Mesendoderm (in vitro differentiated cells): Measurements from ENCODE around the gene PDE6H.

Source experiments
- DNase-seq: peaks from one replicate; pipeline ENCODE4 v3.0.0; 2013
- H2AK5ac ChIP-seq: 2 replicates; pipeline ENCODE4 v1.6.1; 2013; ENCODE audit warnings: low read length, inconsistent platforms
- H2BK120ac ChIP-seq: 2 replicates; pipeline ENCODE4 v1.6.1; 2013; ENCODE audit warnings: low read depth, mild to moderate bottlenecking, low read length, moderate library complexity, mixed read lengths
- H2BK15ac ChIP-seq: replicated peaks from 2 replicates; pipeline ENCODE4 v1.6.1; 2013; ENCODE audit warnings: low read depth, mild to moderate bottlenecking, moderate library complexity
- H2BK5ac ChIP-seq: 2 replicates; pipeline ENCODE4 v1.6.1; 2013; ENCODE audit warnings: low read length, inconsistent platforms
- H3K18ac ChIP-seq: 2 replicates; pipeline ENCODE4 v1.6.1; 2013; ENCODE audit warnings: mild to moderate bottlenecking, low read length, mixed read lengths
- H3K23ac ChIP-seq: one replicate; pipeline ENCODE4 v1.6.1; 2013; ENCODE audit warnings: low read length
- H3K27ac ChIP-seq: 2 replicates; pipeline ENCODE4 v1.5.1; 2013; ENCODE audit warnings: low read depth, mild to moderate bottlenecking, inconsistent platforms, low read length, moderate library complexity
- H3K27me3 ChIP-seq: 2 replicates; pipeline ENCODE4 v1.6.1; 2013; ENCODE audit warnings: low read length, control low read depth, mild to moderate bottlenecking, inconsistent platforms; ENCODE audit not compliant: insufficient read depth, poor library complexity
- H3K36me3 ChIP-seq: 2 replicates; pipeline ENCODE4 v1.6.1; 2013; ENCODE audit warnings: low read length, inconsistent platforms; ENCODE audit not compliant: control insufficient read depth, insufficient read depth
- H3K4ac ChIP-seq: one replicate; pipeline ENCODE4 v1.6.1; 2013; ENCODE audit warnings: low read depth, mild to moderate bottlenecking, low read length, moderate library complexity
- H3K4me1 ChIP-seq: 2 replicates; pipeline ENCODE4 v1.6.1; 2013; ENCODE audit warnings: low read depth, low read length, inconsistent platforms; ENCODE audit not compliant: control insufficient read depth
- H3K4me2 ChIP-seq: 2 replicates; pipeline ENCODE4 v1.6.1; 2013; ENCODE audit warnings: low read length
- H3K4me3 ChIP-seq: 2 replicates; pipeline ENCODE4 v1.5.1; 2013; ENCODE audit warnings: mild to moderate bottlenecking, low read length
- H3K56ac ChIP-seq: one replicate; pipeline ENCODE4 v1.6.1; 2013; ENCODE audit warnings: low read length
- H3K79me1 ChIP-seq: 2 replicates; pipeline ENCODE4 v1.6.1; 2013; ENCODE audit warnings: low read length, inconsistent platforms
- H3K79me2 ChIP-seq: 2 replicates; pipeline ENCODE4 v1.6.1; 2013; ENCODE audit warnings: mild to moderate bottlenecking, low read length; ENCODE audit not compliant: control insufficient read depth, insufficient read depth
- H3K9ac ChIP-seq: 2 replicates; pipeline ENCODE4 v1.6.1; 2013; ENCODE audit warnings: low read length, inconsistent platforms
- H4K5ac ChIP-seq: one replicate; pipeline ENCODE4 v1.6.1; 2013; ENCODE audit warnings: low read length
- H4K8ac ChIP-seq: one replicate; pipeline ENCODE4 v1.6.1; 2013; ENCODE audit warnings: low read depth, mild to moderate bottlenecking, control low read depth, low read length, moderate library complexity
- WGBS: extraction: QIAGEN DNeasy Blood & Tissue Kit; methylation state at CpG from one replicate; pipeline ENCODE4 v1.1.7; 2013; ENCODE audit warnings: low lambda C conversion rate, missing lambda C conversion rate; ENCODE audit not compliant: insufficient coverage; ENCODE audit errors: extremely low coverage; 5-methylcytosine and 5-hydroxymethylcytosine counted together

The PDE6H gene

DNA sequence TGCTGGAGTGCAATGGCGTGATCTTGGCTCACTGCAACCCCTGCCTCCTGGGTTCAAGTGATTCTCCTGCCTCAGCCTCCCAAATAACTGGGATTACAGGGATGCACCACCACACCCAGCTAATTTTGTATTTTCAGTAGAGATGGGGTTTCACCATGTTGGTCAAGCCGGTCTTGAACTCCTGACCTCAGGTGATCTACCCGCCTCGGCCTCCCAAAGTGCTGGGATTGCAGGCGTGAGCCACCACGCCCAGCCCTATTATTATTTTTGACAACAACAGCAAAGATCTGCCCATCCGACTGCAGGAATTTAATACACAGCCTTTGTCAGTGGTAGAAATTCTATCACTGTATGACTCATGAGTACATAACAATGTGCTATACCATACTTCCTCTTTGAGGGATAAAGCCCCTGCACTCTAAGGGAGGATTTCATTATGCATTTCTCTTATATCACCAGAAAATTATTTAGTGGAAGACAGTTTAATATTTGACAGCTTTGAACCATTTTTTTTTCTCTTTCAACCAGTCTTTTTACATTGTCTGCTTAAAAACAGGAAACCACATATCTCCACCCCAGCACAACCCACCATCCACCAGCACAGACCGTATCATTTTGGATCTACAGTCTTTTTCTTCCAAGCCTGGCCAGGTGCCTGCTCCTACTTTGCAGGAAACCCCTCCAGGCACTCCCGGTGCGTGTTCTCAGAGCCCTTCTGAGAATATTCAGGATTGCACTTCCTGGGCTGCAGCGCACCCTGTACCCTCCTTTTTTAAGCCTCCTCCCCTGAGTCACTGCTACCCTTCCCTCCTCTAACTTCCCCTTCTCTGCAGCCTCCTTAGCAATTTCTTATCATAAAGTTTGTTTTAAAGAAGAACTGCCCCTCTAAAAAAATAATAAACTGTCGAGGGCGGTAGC, 12.0 kb upstream of the PDE6H start:
- H3K4me2 ChIP-seq, result no peak overlapping the region
- H4K5ac ChIP-seq, result no peak overlapping the region
- H2BK15ac ChIP-seq, result no peak overlapping the region
- no peak overlapping the region for H2BK120ac ChIP-seq
- H3K18ac ChIP-seq, result no peak overlapping the region
- no peaks in the 10 kb centered on the region for H3K36me3 ChIP-seq
- peak overlapping the region; percentile 42 for H3K27ac ChIP-seq
- H3K79me1 ChIP-seq, result no peaks in the 10 kb centered on the region
- no peak overlapping the region for H3K9ac ChIP-seq
- no peak overlapping the region for H4K8ac ChIP-seq
- no peaks in the 10 kb centered on the region for H3K79me2 ChIP-seq
- no peak overlapping the region for H2AK5ac ChIP-seq
- no peak overlapping the region for H3K56ac ChIP-seq
- no peak for DNase-seq
- H3K4me1 ChIP-seq, result no peaks in the 10 kb centered on the region
- no peak overlapping the region for H2BK5ac ChIP-seq
- no CpG with 5 or more reads among the region's 13 CpGs for WGBS
- H3K23ac ChIP-seq, result no peak overlapping the region
- no peaks in the 10 kb centered on the region for H3K27me3 ChIP-seq
- H3K4ac ChIP-seq, result no peak overlapping the region
- no peak overlapping the region for H3K4me3 ChIP-seq

GRCh38 chr12:14961466-14962152, 11.2 kb upstream of the PDE6H start, which contains the start of gene ARHGDIB:
ARHGDIB (minus strand) TSS chr12:14961601; CDS start chr12:14950712, 10,889 bp downstream.
- Histone ChIP-seq H2BK5ac (no peak within 1 kb of the TSS), H3K18ac (no peak within 1 kb of the TSS), H2BK15ac (no peak within 1 kb of the TSS), H3K9ac (no peak within 1 kb of the TSS), H3K4ac (no peak within 1 kb of the TSS), H3K23ac (no peak within 1 kb of the TSS), H3K4me3 (no peak within 1 kb of the TSS), H3K79me2 (no peaks in the 10 kb centered on the region), H3K4me1 (no peaks in the 10 kb centered on the region), H3K79me1 (no peaks in the 10 kb centered on the region), H3K4me2 (no peak within 1 kb of the TSS), H2AK5ac (no peak within 1 kb of the TSS), H4K8ac (no peak within 1 kb of the TSS), H2BK120ac (no peak within 1 kb of the TSS), H3K36me3 (no peaks in the 10 kb centered on the region), H4K5ac (no peak within 1 kb of the TSS), H3K56ac (no peak within 1 kb of the TSS), H3K27ac (peak within 1 kb of the TSS; percentile 42), H3K27me3 (no peaks in the 10 kb centered on the region)
- no CpG with 5 or more reads among the region's 14 CpGs for WGBS
- DNase-seq, result no peak

DNA sequence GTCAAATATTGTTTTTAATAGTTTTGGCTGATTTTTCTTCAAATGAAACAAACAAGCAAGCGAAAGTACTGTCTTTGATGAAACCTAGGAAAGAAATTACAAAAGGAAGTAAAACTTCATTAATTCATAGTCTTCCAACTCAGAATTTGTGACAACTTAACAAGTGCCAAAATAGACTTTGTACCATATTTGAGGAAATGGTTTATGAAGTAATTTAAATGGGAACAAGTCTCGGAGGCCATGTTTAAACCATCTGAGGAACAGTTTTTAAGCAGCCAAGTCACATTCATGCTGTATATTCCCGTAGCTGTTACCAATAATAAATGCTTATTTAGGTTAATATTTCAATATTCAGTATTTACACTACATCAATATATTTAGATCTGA, 10.7 kb upstream of the PDE6H start:
- no peaks in the 10 kb centered on the region for H3K27me3 ChIP-seq
- no peaks in the 10 kb centered on the region for H3K79me1 ChIP-seq
- no peak overlapping the region for H2BK5ac ChIP-seq
- no peak overlapping the region for H3K9ac ChIP-seq
- no peak overlapping the region for H4K5ac ChIP-seq
- WGBS, result no CpG with 5 or more reads among the region's 3 CpGs
- H3K18ac ChIP-seq, result no peak overlapping the region
- no peak overlapping the region for H3K4me2 ChIP-seq
- H2BK15ac ChIP-seq, result no peak overlapping the region
- H2AK5ac ChIP-seq, result no peak overlapping the region
- no peak overlapping the region for H3K4me3 ChIP-seq
- H4K8ac ChIP-seq, result no peak overlapping the region
- no peak overlapping the region for H3K27ac ChIP-seq
- no peak overlapping the region for H3K4ac ChIP-seq
- no peaks in the 10 kb centered on the region for H3K4me1 ChIP-seq
- no peak overlapping the region for H3K23ac ChIP-seq
- DNase-seq, result no peak
- no peaks in the 10 kb centered on the region for H3K36me3 ChIP-seq
- H2BK120ac ChIP-seq, result no peak overlapping the region
- H3K56ac ChIP-seq, result no peak overlapping the region
- no peaks in the 10 kb centered on the region for H3K79me2 ChIP-seq

DNA sequence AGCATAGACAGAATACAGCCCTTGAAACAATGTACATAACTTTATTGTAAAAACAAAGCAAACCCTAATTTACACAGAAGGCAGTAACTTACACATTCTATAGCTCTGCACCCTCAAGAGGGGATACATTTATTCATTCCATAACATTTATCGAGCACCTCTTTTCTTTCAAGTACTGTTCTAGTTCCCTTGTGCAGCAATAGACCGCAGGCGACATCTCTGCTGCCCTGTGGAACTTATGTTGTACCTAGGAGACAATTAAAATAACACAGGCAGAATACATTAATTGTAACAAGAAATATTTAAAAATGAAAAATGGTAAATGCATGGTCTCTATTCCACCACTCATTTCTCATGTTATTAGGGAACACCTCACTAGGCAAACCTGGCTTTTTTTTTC, 10.0 kb upstream of the PDE6H start:
- Histone ChIP-seq H4K5ac (no peak overlapping the region), H3K27ac (no peak overlapping the region), H3K27me3 (no peaks in the 10 kb centered on the region), H2BK120ac (no peak overlapping the region), H3K4me1 (no peaks in the 10 kb centered on the region), H3K79me2 (no peaks in the 10 kb centered on the region), H3K4ac (no peak overlapping the region), H3K18ac (no peak overlapping the region), H4K8ac (no peak overlapping the region), H2BK15ac (no peak overlapping the region), H3K36me3 (no peaks in the 10 kb centered on the region), H3K79me1 (no peaks in the 10 kb centered on the region), H3K23ac (no peak overlapping the region), H3K4me3 (no peak overlapping the region), H3K9ac (no peak overlapping the region), H3K4me2 (no peak overlapping the region), H2AK5ac (no peak overlapping the region), H2BK5ac (no peak overlapping the region), H3K56ac (no peak overlapping the region)
- no CpG with 5 or more reads among the region's 3 CpGs for WGBS
- DNase-seq, result no peak

GRCh38 chr12:14963520-14963919, 9.3 kb upstream of the PDE6H start:
- Histone ChIP-seq H3K4me3 (no peak overlapping the region), H4K5ac (no peak overlapping the region), H2BK15ac (no peak overlapping the region), H2BK120ac (no peak overlapping the region), H3K4me2 (no peak overlapping the region), H3K36me3 (no peaks in the 10 kb centered on the region), H3K9ac (no peak overlapping the region), H4K8ac (no peak overlapping the region), H3K27ac (no peak overlapping the region), H3K18ac (no peak overlapping the region), H2AK5ac (no peak overlapping the region), H3K79me1 (no peaks in the 10 kb centered on the region), H3K23ac (no peak overlapping the region), H2BK5ac (no peak overlapping the region), H3K27me3 (no peaks in the 10 kb centered on the region), H3K4ac (no peak overlapping the region), H3K79me2 (no peaks in the 10 kb centered on the region), H3K56ac (no peak overlapping the region), H3K4me1 (no peaks in the 10 kb centered on the region)
- no peak for DNase-seq
- WGBS, result 100% methylated on average over 1 of the region's 7 CpGs
